ENCODE data around the gene ISM1.

ISM1 gene

DNA sequence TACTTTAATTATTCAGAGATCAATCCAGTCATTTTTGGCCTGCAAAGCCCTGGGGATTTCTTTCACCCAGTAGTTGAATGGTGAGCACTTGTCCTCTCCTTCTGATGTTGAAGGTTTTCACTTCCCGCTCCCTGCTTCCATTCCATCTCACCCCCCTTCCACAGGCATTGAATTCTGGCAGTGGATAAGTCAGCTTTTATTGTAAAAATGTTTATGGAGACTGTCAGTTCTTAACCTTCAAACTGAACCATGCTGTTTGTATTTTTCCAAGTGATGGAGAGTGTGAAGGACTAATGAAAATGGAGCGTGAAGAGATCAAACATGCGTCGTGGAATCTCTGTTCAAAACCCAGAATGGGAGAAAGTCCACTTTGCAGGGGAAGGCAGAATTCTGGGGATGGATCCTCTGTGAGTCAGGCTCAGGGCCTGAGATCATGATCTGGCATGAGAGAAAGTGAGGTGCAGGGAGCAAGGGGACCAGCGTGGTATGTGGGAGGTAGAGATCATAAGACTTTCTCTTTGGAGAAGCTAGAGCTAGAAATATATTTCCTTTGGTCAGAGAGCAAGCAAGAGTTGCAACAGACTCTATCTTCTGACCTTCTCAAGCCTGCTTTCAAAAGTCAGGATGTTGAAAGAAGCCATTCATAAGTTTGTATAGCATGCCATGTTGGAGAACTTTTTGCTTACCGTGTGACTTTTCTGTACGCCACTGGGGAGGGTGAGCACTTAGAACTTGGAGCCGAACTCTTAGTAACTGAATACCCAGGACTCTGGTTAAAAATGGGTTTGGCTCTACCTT is 30.2 kb downstream of the ISM1 start:
- TF ChIP-seq, protein P1, sequence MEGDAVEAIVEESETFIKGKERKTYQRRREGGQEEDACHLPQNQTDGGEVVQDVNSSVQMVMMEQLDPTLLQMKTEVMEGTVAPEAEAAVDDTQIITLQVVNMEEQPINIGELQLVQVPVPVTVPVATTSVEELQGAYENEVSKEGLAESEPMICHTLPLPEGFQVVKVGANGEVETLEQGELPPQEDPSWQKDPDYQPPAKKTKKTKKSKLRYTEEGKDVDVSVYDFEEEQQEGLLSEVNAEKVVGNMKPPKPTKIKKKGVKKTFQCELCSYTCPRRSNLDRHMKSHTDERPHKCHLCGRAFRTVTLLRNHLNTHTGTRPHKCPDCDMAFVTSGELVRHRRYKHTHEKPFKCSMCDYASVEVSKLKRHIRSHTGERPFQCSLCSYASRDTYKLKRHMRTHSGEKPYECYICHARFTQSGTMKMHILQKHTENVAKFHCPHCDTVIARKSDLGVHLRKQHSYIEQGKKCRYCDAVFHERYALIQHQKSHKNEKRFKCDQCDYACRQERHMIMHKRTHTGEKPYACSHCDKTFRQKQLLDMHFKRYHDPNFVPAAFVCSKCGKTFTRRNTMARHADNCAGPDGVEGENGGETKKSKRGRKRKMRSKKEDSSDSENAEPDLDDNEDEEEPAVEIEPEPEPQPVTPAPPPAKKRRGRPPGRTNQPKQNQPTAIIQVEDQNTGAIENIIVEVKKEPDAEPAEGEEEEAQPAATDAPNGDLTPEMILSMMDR (IDR thresholded peaks at IDR 0.05; ENCODE audit: low read depth, low read length) = no peak
- no peak for DNase-seq (ENCODE audit: low read depth, low spot score)
- no peak overlapping the region for H3K4me3 ChIP-seq (ENCODE audit: low read depth, low read length)
- in situ Hi-C loops (cut with HindIII; ENCODE audit: low sequenced_read_pairs) = no loop called here

DNA sequence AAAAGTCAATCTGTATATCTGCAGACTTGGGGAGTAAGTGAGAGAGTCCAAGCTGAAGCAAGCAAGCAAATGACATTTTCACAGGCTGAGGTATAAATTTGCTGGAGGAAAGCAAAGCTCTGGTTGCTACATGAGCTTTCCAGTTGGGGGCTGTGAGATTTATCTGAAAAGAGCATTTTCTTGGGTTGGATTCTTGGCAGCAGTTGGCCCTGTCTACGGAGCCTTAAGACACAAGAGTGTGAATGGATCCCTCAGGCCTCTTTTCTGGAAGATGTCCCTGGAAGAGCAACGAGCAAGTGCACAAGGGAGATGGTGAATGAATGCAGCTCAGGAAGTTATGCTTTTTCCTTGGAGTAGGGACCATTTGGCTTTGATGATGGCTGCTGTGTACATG is 30.8 kb downstream of the ISM1 start:
- in situ Hi-C loops (cut with HindIII; ENCODE audit: low sequenced_read_pairs) = no loop called here
- no peak for DNase-seq (ENCODE audit: low read depth, low spot score)
- H3K4me3 ChIP-seq (ENCODE audit: low read depth, low read length) = no peak overlapping the region
- TF ChIP-seq, protein P1 (IDR thresholded peaks at IDR 0.05; ENCODE audit: low read depth, low read length) = no peak

DNA sequence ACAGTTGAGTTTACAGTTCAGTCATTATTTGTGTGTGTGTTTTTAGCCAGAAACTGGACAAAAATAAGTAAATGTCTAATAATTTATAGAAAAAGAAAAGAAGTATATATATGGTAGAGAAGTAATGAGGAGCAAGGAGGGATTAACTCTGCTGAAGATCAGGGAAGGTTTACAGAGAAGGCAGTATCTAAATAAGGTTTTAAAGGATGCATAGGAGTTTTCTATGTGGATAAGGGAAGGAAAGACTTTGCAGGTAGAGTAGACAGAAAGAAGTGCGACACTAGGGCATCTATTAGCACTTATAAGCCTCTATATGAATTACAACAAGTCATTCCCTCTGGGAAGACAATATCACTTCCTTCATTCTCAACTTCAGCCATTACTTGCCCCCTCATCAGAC is 34.3 kb downstream of the ISM1 start:
- no peak overlapping the region for H3K4me3 ChIP-seq (ENCODE audit: low read depth, low read length)
- DNase-seq (ENCODE audit: low read depth, low spot score) = no peak
- in situ Hi-C loops (cut with HindIII; ENCODE audit: low sequenced_read_pairs) = no loop called here
- TF ChIP-seq, protein P1 (IDR thresholded peaks at IDR 0.05; ENCODE audit: low read depth, low read length) = no peak

DNA sequence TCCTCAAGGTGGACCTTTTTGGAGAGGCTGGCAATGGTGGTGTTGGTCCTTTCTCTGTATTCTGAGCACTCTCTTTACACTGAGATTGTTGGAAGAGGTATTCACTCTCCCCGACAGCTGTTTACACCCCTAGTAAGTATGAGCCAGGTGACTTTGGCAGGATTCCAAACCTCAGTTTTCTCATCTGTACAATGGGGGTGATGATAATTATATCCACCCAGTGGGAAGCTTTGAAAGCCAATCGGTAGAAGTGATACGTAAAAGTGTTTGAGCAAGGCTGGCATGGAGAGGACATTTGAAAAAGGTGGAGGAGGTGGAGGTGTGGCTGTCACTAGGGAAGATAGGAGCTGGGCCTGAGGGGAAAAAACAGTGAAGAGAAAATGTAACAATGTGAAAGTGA is 35.5 kb downstream of the ISM1 start:
- H3K4me3 ChIP-seq (ENCODE audit: low read depth, low read length) = no peak overlapping the region
- TF ChIP-seq, protein P1 (IDR thresholded peaks at IDR 0.05; ENCODE audit: low read depth, low read length) = no peak
- in situ Hi-C loops (cut with HindIII; ENCODE audit: low sequenced_read_pairs) = no loop called here
- DNase-seq (ENCODE audit: low read depth, low spot score) = no peak

DNA sequence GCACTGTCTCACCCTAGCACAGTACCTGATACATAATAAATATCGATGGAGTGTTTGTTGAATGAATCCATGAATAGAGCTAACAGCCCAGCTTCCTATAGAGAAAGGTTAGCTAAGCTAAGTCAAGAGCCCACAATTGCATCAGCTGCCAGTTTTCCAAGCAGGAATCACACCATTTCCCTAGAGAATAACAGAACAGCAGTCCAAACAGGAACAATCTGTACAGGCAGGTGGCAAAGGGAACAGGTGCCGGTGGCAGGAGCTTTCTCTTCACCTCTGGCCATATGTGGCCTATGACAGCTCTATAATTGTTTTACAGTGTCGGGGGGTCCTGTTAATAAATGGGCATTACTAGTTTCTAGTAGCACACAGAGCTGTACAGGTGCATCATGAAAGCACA is 38.8 kb downstream of the ISM1 start:
- in situ Hi-C loops (cut with HindIII; ENCODE audit: low sequenced_read_pairs) = no loop called here

DNA sequence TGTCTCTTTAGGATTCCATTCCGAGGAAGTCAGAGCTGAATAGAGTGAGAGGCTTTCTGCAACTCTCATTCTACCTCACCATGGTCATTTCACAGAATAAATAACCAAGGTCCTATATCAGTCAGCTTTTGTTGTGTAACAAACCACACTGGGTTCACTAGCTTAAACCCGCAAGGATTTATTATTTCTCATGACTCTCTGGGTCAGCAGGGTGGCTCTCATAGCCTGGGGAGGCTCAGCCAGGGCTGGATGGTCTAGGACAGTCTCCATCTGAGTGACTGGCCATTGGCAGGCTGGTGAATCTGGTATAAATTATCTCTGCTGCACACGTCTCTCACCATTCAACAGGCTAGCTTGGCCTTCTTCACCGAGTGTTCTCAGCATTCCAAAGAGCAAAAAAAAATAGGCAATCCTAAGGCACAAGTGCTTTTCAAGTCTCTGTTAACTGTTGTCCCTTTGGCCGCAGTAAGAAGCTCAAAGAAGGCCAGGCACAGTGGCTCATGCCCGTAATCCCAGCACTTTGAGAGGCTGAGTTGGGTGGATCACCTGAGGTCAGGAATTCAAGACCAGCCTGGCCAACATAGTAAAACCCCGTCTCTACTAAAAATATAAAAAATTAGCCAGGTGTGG is 39.7 kb downstream of the ISM1 start:
- DNase-seq (ENCODE audit: low read depth, low spot score) = no peak
- in situ Hi-C loops (cut with HindIII; ENCODE audit: low sequenced_read_pairs) = no loop called here
- H3K4me3 ChIP-seq (ENCODE audit: low read depth, low read length) = no peak overlapping the region
- TF ChIP-seq, protein P1 (IDR thresholded peaks at IDR 0.05; ENCODE audit: low read depth, low read length) = no peak

More for the DNA sequence above, 38.8 kb downstream of the ISM1 start:
- H3K4me3 ChIP-seq (ENCODE audit: low read depth, low read length) = no peak overlapping the region
- DNase-seq (ENCODE audit: low read depth, low spot score) = no peak
- TF ChIP-seq, protein P1 (IDR thresholded peaks at IDR 0.05; ENCODE audit: low read depth, low read length) = no peak
